Measurements from ENCODE around the gene PROS1.
"Not testable (repeated sequence)": the region's sequence is repeated elsewhere in the genome, so short reads cannot be mapped to it uniquely, and the experiment has no call there.

PROS1 gene

GRCh38 chr3:93867425-93867824 lies 106.3 kb downstream of the PROS1 start:
- no peak for FAIRE-seq

GRCh38 chr3:93861017-93861416 lies 112.7 kb downstream of the PROS1 start:
- no peak for FAIRE-seq

DNA sequence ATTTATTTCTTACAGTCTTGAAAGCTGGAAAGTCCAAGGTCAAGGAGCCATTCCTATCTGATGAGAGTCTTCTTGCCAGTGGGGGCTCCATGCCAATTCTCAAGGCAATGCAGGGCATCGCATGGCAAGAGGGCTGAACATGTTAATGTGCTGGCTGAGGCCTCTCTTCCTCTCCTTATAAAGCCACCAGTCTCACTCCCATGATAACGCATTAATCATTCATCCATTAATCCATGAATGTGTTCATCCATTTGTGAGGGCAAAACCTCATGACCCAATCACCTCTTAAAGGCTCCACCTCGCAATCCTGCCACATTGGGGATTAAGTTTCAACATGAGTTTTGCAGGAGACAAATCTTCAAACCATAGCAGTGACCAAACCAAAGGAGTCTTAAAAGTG lies 118.3 kb downstream of the PROS1 start:
- FAIRE-seq, result no peak

DNA sequence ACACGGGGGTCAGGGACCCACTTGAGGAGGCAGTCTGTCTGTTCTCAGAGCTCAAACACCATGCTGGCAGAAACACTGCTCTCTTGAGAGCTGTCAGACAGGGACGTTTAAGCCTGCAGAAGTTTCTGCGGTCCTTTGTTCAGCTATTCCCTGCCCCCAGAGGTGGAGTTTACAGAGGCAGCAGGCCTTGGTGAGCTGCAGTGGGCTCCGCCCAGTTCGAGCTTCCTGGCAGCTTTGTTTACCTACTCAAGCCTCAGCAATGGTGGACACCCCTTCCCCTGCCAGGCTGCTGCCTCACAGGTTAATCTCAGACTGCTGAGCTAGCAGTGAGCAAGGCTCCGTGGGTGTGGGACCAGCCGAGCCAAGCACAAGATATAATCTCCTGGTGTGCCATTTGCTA lies 121.5 kb downstream of the PROS1 start:
- not testable (repeated sequence) for FAIRE-seq

DNA sequence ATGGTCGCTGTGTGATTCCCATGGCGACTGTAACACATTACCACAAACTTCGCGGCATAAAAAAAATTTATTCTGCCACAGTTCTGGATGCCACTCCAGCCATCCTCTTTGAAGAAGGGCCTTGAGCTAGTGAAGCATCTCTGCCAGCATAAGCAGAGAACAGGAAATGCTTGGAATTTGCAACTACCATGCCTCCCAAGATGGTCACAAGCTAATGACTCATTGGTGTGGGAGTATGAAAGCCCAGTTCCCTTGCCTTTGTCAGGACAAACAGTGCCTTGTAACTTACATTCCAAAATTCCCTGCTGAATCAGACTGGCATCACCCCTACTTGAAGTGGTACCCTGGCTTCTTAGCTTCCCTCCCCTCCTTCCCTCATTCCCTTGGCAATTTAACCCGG lies 129.7 kb downstream of the PROS1 start:
- FAIRE-seq, result no peak

DNA sequence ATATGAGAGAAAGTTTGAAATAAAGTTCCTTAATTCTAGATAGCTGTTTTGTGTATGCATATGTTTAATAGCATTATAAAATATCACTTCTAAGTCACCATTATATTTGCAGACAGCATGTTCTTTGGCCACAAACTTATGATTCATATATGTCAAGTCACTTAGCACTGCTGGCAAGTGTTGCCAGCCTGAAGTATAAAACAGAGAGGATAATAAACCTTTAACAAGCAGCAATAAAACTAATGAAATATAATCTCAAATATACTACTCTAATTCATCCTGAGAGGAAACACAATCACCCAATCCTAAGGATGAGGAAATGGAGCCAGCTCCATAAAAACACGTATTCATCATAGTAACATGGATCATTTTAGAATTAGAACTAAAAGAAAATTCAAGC lies 134.5 kb downstream of the PROS1 start:
- FAIRE-seq, result not testable (repeated sequence)
